GM18519 (cell line): ENCODE results near the gene PHLDA2.

ENCODE experiments used
- ATAC-seq: cut with Tn5 transposase; IDR thresholded peaks from one replicate; pipeline ENCODE4 v1.9.1; 2021; ENCODE audit warnings: mild to moderate bottlenecking, moderate library complexity; ENCODE audit not compliant: unreplicated experiment, low FRiP score

The PHLDA2 gene

GRCh38 chr11:2899080-2899783 is 30.0 kb downstream of the PHLDA2 start:
- ATAC-seq, result no peak

- no peak for ATAC-seq
Observed at GRCh38 chr11:2898366-2899079, 30.7 kb downstream of the PHLDA2 start.

- no peak for ATAC-seq
Observed at GRCh38 chr11:2897048-2897447, 32.2 kb downstream of the PHLDA2 start.

- no peak for ATAC-seq
Observed at GRCh38 chr11:2896047-2896446, 33.2 kb downstream of the PHLDA2 start.

- ATAC-seq, result no peak
Observed at GRCh38 chr11:2893935-2894334, 35.3 kb downstream of the PHLDA2 start.

- no peak for ATAC-seq
Observed at GRCh38 chr11:2892967-2893528, 36.2 kb downstream of the PHLDA2 start.

- ATAC-seq, result no peak
Observed at GRCh38 chr11:2892215-2892966, 36.8 kb downstream of the PHLDA2 start.

- ATAC-seq, result no peak
Observed at GRCh38 chr11:2891326-2892214, 37.6 kb downstream of the PHLDA2 start.

- no peak for ATAC-seq
Observed at GRCh38 chr11:2890466-2891294, 38.5 kb downstream of the PHLDA2 start.

- no peak for ATAC-seq
Observed at GRCh38 chr11:2889362-2890273, 39.6 kb downstream of the PHLDA2 start.

- ATAC-seq, result no peak
Observed at GRCh38 chr11:2888266-2888968, 40.8 kb downstream of the PHLDA2 start.

GRCh38 chr11:2887515-2888195 is 41.6 kb downstream of the PHLDA2 start:
- ATAC-seq, result no peak

- ATAC-seq, result no peak
Observed at GRCh38 chr11:2886936-2887335, 42.3 kb downstream of the PHLDA2 start.

- no peak for ATAC-seq
Observed at GRCh38 chr11:2886191-2886894, 42.9 kb downstream of the PHLDA2 start.

GRCh38 chr11:2885678-2886081 is 43.5 kb downstream of the PHLDA2 start, which contains the start of gene CDKN1C:
CDKN1C (minus strand) TSS chr11:2885775; CDS start chr11:2885456, 319 bp downstream.
- peak; percentile 58 for ATAC-seq

- no peak for ATAC-seq
Observed at GRCh38 chr11:2885017-2885677, 44.1 kb downstream of the PHLDA2 start.
